ENCODE results near the gene TMEM39A. TPM values are rescaled to one million over a fixed set of nuclear protein-coding genes. Genes with fewer than 3 reads are reported as not detected.

TMEM39A gene
- total RNA-seq, 1 experiment from 2014 or later, result 91.3 TPM

GRCh38 chr3:119469418-119470189, 6.2 kb upstream of the TMEM39A start:
- DNase-seq (ENCODE audit: low read depth), result no peak
- in situ Hi-C loops (cut with HindIII; ENCODE audit: low pct_unique_long_range_greater_than_20kb, low sequenced_read_pairs), result no loop called here

- DNase-seq (ENCODE audit: low read depth), result no peak
- in situ Hi-C loops (cut with HindIII; ENCODE audit: low pct_unique_long_range_greater_than_20kb, low sequenced_read_pairs), result no loop called here
These were observed 4.6 kb upstream of the TMEM39A start for GRCh38 chr3:119468041-119468440.

GRCh38 chr3:119457246-119457645, 6.2 kb downstream of the TMEM39A start:
- in situ Hi-C loops (cut with HindIII; ENCODE audit: low pct_unique_long_range_greater_than_20kb, low sequenced_read_pairs), result no loop called here
- no peak for DNase-seq (ENCODE audit: low read depth)

GRCh38 chr3:119456469-119456868, 6.9 kb downstream of the TMEM39A start:
- no peak for DNase-seq (ENCODE audit: low read depth)
- in situ Hi-C loops (cut with HindIII; ENCODE audit: low pct_unique_long_range_greater_than_20kb, low sequenced_read_pairs), result no loop called here

- in situ Hi-C loops (cut with HindIII; ENCODE audit: low pct_unique_long_range_greater_than_20kb, low sequenced_read_pairs), result no loop called here
- DNase-seq (ENCODE audit: low read depth), result no peak
These were observed 9.6 kb downstream of the TMEM39A start for GRCh38 chr3:119453822-119454221.

- in situ Hi-C loops (cut with HindIII; ENCODE audit: low pct_unique_long_range_greater_than_20kb, low sequenced_read_pairs), result no loop called here
- DNase-seq (ENCODE audit: low read depth), result no peak
These were observed 18.8 kb downstream of the TMEM39A start for GRCh38 chr3:119444590-119444989.

- in situ Hi-C loops (cut with HindIII; ENCODE audit: low pct_unique_long_range_greater_than_20kb, low sequenced_read_pairs), result no loop called here
- DNase-seq (ENCODE audit: low read depth), result no peak
These were observed 20.2 kb downstream of the TMEM39A start for GRCh38 chr3:119443179-119443578.

- DNase-seq (ENCODE audit: low read depth), result no peak
- in situ Hi-C loops (cut with HindIII; ENCODE audit: low pct_unique_long_range_greater_than_20kb, low sequenced_read_pairs), result no loop called here
These were observed 25.6 kb downstream of the TMEM39A start for GRCh38 chr3:119437691-119438258.

- in situ Hi-C loops (cut with HindIII; ENCODE audit: low pct_unique_long_range_greater_than_20kb, low sequenced_read_pairs), result no loop called here
- DNase-seq (ENCODE audit: low read depth), result no peak
These were observed 26.4 kb downstream of the TMEM39A start for GRCh38 chr3:119436977-119437376.

GRCh38 chr3:119434703-119435102, 28.7 kb downstream of the TMEM39A start:
- DNase-seq (ENCODE audit: low read depth), result no peak
- in situ Hi-C loops (cut with HindIII; ENCODE audit: low pct_unique_long_range_greater_than_20kb, low sequenced_read_pairs), result no loop called here

GRCh38 chr3:119433613-119434325, 29.6 kb downstream of the TMEM39A start:
- in situ Hi-C loops (cut with HindIII; ENCODE audit: low pct_unique_long_range_greater_than_20kb, low sequenced_read_pairs), result no loop called here
- DNase-seq (ENCODE audit: low read depth), result no peak

GRCh38 chr3:119428538-119428937, 34.9 kb downstream of the TMEM39A start:
- no peak for DNase-seq (ENCODE audit: low read depth)
- in situ Hi-C loops (cut with HindIII; ENCODE audit: low pct_unique_long_range_greater_than_20kb, low sequenced_read_pairs), result no loop called here

GRCh38 chr3:119427669-119428068, 35.7 kb downstream of the TMEM39A start:
- in situ Hi-C loops (cut with HindIII; ENCODE audit: low pct_unique_long_range_greater_than_20kb, low sequenced_read_pairs), result no loop called here
- DNase-seq (ENCODE audit: low read depth), result peak; percentile 14

GRCh38 chr3:119420196-119420595, 43.2 kb downstream of the TMEM39A start:
- DNase-seq (ENCODE audit: low read depth), result no peak
- in situ Hi-C loops (cut with HindIII; ENCODE audit: low pct_unique_long_range_greater_than_20kb, low sequenced_read_pairs), result no loop called here

- DNase-seq (ENCODE audit: low read depth), result no peak
- in situ Hi-C loops (cut with HindIII; ENCODE audit: low pct_unique_long_range_greater_than_20kb, low sequenced_read_pairs), result no loop called here
These were observed 44.8 kb downstream of the TMEM39A start for GRCh38 chr3:119418641-119419040.

- DNase-seq (ENCODE audit: low read depth), result no peak
- in situ Hi-C loops (cut with HindIII; ENCODE audit: low pct_unique_long_range_greater_than_20kb, low sequenced_read_pairs), result no loop called here
These were observed 45.5 kb downstream of the TMEM39A start for GRCh38 chr3:119417771-119418512.

- DNase-seq (ENCODE audit: low read depth), result no peak
- in situ Hi-C loops (cut with HindIII; ENCODE audit: low pct_unique_long_range_greater_than_20kb, low sequenced_read_pairs), result no loop called here
These were observed 46.5 kb downstream of the TMEM39A start for GRCh38 chr3:119416873-119417272.

- in situ Hi-C loops (cut with HindIII; ENCODE audit: low pct_unique_long_range_greater_than_20kb, low sequenced_read_pairs), result no loop called here
- no peak for DNase-seq (ENCODE audit: low read depth)
These were observed 49.7 kb downstream of the TMEM39A start for GRCh38 chr3:119413603-119414280.

Data from Caki2 (cell line).